Measurements from ENCODE around the gene POLR2I.

DNA sequence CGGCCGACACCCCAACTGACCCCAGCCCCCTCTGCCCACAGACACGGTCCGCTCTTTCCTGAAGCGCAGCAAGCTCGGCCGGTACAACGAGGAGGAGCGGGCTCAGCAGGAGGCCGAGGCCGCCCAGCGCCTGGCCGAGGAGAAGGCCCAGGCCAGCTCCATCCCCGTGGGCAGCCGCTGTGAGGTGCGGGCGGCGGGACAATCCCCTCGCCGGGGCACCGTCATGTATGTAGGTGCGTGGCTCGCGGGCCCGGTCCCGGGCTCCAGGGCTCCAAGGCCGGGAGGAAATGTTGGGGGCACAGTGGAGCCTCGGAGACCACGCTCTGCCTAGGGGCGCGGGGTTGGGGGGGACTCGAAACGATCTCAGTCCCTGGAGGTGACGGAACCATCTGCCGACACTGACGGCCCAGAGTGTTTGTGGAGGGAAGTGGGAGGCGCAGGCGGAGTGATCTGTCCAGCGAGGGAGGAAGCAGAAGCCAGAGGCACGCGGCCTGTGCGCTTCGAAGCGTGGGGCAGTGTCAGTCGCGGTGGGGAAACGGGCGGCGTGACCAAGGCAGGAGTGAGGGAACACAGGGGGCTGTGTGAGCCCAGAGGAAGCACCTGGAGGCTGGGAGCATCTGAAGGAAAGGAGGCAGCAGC, 6.9 kb upstream of the POLR2I start:
- TF ChIP-seq POLR2A (IDR thresholded peaks at IDR 0.05) = no peak
- TF ChIP-seq CTCF (IDR thresholded peaks at IDR 0.05) = no peak

Data from adrenal gland (tissue), 5 donors.